Calu3 (cell line): Measurements from ENCODE around the gene PCSK5. TPM values are rescaled to one million over a fixed set of nuclear protein-coding genes. Genes with fewer than 3 reads are reported as not detected.
A peak's percentile ranks its signal among the peaks of the same experiment; 100 is the strongest.

Experiments
- BruUV-seq: library from RNA; stranded (reverse); fragments of 400-500 nt; replicated peaks from 2 replicates; lab custom pipeline; 2021; lab: Mats Ljungman, UMichigan
- CTCF ChIA-PET: fragments of 300-600 bp; sonication (Branson Sonifier 250); formaldehyde crosslinking; loops from one replicate; lab custom pipeline; 2022; ENCODE audit warnings: antibody characterized with exemption; lab: Charles Lee
- DNase-seq: peaks from one replicate; pipeline ENCODE4 v3.0.0; 2022
- H3K27ac Mint-ChIP-seq: one replicate; pipeline ENCODE4 v1.8.0; 2022; ENCODE audit warnings: mixed read lengths; ENCODE audit not compliant: unreplicated experiment
- H3K27me3 Mint-ChIP-seq: one replicate; pipeline ENCODE4 v1.8.0; 2022; ENCODE audit warnings: mixed read lengths; ENCODE audit not compliant: unreplicated experiment
- H3K36me3 Mint-ChIP-seq: one replicate; pipeline ENCODE4 v1.8.0; 2022; ENCODE audit warnings: mild to moderate bottlenecking, moderate library complexity, mixed read lengths; ENCODE audit not compliant: insufficient read depth, unreplicated experiment
- H3K4me1 Mint-ChIP-seq: one replicate; pipeline ENCODE4 v1.8.0; 2022; ENCODE audit warnings: mild to moderate bottlenecking, low read depth, mixed read lengths; ENCODE audit not compliant: unreplicated experiment
- H3K4me3 Mint-ChIP-seq: one replicate; pipeline ENCODE4 v1.8.0; 2022; ENCODE audit warnings: mild to moderate bottlenecking, low read depth, moderate library complexity, mixed read lengths; ENCODE audit not compliant: unreplicated experiment
- H3K9me3 Mint-ChIP-seq: one replicate; pipeline ENCODE4 v1.8.0; 2022; ENCODE audit warnings: low read depth, mixed read lengths; ENCODE audit not compliant: unreplicated experiment
- intact Hi-C: fragments of 100-400 bp; cut with micrococcal nuclease; formaldehyde crosslinking; loops from one replicate; pipeline ENCODE4 v1.10.0; 2022; ENCODE audit not compliant: unreplicated experiment
- total RNA-seq: library from RNA; stranded (reverse); gene quantifications from 2 replicates; pipeline ENCODE4 v1.2.3, GENCODE V29; 2022
- TF ChIP-seq, protein P1 (sequence below): fragments of 200-600 bp; IDR thresholded peaks from one replicate; pipeline ENCODE4 v1.8.0; 2022; ENCODE audit warnings: antibody characterized with exemption; ENCODE audit not compliant: unreplicated experiment

Gene PCSK5
- total RNA-seq, 1 experiment from 2014 or later = 38.4 TPM

DNA sequence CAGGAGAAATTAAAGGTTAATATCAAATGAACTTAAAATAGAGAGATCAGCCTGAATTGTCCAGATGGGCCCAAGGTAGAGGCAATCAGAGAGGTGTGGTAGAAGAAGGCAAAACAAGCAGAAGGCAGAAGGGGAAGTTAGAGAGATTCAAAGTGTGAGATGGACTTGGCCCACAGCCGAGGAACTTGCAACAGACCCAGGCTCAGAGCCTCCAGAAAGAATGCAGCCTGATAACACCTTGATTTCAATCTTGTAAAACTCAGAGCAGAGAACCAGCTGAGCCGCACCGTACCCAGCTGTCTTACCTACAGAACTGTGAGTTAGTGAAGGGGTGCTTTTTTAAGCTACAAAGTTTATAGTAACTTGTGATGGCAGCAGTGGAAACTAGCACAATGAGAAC is 312.9 kb downstream of the PCSK5 start:
- intact Hi-C loops = no loop called here
- peak; percentile 25 for DNase-seq
- Mint-ChIP-seq H3K4me3 (no peak overlapping the region), H3K36me3 (no peaks in the 10 kb centered on the region), H3K9me3 (no peaks in the 10 kb centered on the region), H3K4me1 (peaks cover 17% of the 10 kb centered on the region), H3K27ac (no peak overlapping the region), H3K27me3 (no peaks in the 10 kb centered on the region)
- CTCF ChIA-PET = interaction anchor here (0.9 kb wide), 1 partner anchor 22 kb away, joined by 3 read pairs; no protein-coding TSS in a partner anchor
- no TSS peak for BruUV-seq
- TF ChIP-seq, protein P1, sequence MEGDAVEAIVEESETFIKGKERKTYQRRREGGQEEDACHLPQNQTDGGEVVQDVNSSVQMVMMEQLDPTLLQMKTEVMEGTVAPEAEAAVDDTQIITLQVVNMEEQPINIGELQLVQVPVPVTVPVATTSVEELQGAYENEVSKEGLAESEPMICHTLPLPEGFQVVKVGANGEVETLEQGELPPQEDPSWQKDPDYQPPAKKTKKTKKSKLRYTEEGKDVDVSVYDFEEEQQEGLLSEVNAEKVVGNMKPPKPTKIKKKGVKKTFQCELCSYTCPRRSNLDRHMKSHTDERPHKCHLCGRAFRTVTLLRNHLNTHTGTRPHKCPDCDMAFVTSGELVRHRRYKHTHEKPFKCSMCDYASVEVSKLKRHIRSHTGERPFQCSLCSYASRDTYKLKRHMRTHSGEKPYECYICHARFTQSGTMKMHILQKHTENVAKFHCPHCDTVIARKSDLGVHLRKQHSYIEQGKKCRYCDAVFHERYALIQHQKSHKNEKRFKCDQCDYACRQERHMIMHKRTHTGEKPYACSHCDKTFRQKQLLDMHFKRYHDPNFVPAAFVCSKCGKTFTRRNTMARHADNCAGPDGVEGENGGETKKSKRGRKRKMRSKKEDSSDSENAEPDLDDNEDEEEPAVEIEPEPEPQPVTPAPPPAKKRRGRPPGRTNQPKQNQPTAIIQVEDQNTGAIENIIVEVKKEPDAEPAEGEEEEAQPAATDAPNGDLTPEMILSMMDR = no peak

DNA sequence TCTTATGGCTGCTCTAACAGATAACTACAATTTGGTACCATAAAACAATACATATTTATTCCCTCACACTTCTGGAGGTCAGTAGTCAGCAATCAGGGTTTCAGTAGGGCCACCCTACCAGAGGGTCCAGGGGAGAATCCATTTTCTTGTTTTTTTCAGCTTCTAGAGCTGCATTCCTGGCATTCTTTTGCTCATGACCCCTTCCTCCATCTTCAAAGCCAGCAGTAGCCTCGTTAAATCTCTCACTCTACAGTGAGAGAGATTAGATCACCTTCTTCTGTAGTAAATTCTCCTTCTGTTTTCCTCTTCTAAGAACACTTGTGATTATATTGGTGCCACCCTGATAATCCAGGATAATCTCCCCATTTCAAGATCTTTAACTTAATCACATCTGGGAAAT is 316.3 kb downstream of the PCSK5 start:
- Mint-ChIP-seq H3K4me3 (no peak overlapping the region), H3K4me1 (peaks cover 17% of the 10 kb centered on the region), H3K9me3 (no peaks in the 10 kb centered on the region), H3K27ac (no peak overlapping the region), H3K36me3 (no peaks in the 10 kb centered on the region), H3K27me3 (no peaks in the 10 kb centered on the region)
- CTCF ChIA-PET = no interaction called here
- no TSS peak for BruUV-seq
- TF ChIP-seq, protein P1 = no peak
- intact Hi-C loops = no loop called here
- DNase-seq = no peak

DNA sequence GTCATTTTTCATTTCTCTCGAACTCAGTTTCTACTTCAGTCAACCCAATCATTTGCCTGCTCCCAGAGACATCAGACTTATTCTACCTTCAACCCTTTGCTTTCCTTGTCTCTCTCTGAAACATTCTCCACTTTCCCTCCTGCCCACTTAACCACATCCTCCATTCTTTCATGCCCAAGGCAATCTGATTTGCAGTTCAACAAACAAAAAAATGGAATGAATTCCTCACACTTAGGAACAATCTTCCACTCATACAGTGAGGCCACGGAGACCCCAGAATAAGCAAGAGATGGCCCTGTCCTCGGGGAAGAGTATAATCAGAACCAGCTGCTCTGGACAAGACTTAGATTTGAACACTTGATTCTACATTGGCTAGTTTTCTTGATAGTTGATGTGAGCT is 323.3 kb downstream of the PCSK5 start:
- intact Hi-C loops = no loop called here
- no peak overlapping the region for H3K4me3 Mint-ChIP-seq
- no peak for DNase-seq
- no peaks in the 10 kb centered on the region for H3K27me3 Mint-ChIP-seq
- H3K9me3 Mint-ChIP-seq = no peaks in the 10 kb centered on the region
- CTCF ChIA-PET = no interaction called here
- BruUV-seq = no TSS peak
- H3K4me1 Mint-ChIP-seq = no peaks in the 10 kb centered on the region
- TF ChIP-seq, protein P1 = no peak
- no peak overlapping the region for H3K27ac Mint-ChIP-seq
- no peaks in the 10 kb centered on the region for H3K36me3 Mint-ChIP-seq

DNA sequence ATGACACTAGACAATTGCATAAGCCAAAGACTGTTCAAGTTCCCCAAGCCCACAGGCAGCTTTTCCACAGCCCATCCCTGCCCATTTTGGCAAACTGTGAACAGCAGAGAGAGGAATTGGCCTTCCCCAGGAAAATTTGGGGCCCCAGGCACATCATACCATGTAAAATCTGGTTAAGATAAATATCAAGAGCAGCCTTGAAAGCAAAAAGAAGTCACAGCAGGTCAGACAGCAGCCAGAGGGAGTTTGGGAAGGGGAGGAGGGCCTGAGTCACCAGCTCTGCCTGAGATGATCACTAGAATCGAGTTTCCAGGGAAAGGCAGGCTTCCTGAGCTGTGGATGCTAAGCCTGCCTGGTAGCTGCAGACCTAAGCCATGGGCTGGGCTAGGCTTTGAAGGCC is 324.6 kb downstream of the PCSK5 start:
- no TSS peak for BruUV-seq
- Mint-ChIP-seq H3K4me1 (no peaks in the 10 kb centered on the region), H3K4me3 (no peak overlapping the region), H3K36me3 (no peaks in the 10 kb centered on the region), H3K9me3 (no peaks in the 10 kb centered on the region), H3K27ac (no peak overlapping the region), H3K27me3 (no peaks in the 10 kb centered on the region)
- TF ChIP-seq, protein P1 = no peak
- no peak for DNase-seq
- CTCF ChIA-PET = no interaction called here
- intact Hi-C loops = no loop called here
